WTC11 (cell line): Measurements from ENCODE around the gene RPL22L1. TPM values are rescaled to one million over a fixed set of nuclear protein-coding genes. Genes with fewer than 3 reads are reported as not detected.

Experiments used
- ATAC-seq: fragments of 200-7000 bp; cut with Tn5 transposase; 2 replicates; pipeline ENCODE4 v1.10.0; 2021; ENCODE audit warnings: mild to moderate bottlenecking, moderate library complexity
- CTCF ChIA-PET: fragments of 300-600 bp; sonication (Branson Sonifier 250); formaldehyde crosslinking; loops from one replicate; lab custom pipeline; 2021; ENCODE audit warnings: antibody characterized with exemption; lab: Charles Lee
- POLR2A ChIA-PET: fragments of 350-600 bp; sonication (Branson Sonifier 250); formaldehyde crosslinking; loops from one replicate; lab custom pipeline; 2021; ENCODE audit warnings: antibody characterized with exemption; lab: Charles Lee
- DNase-seq: peaks from one replicate; pipeline ENCODE4 v3.0.0; 2021; ENCODE audit warnings: low spot score
- H3K27ac Mint-ChIP-seq: 2 replicates; pipeline ENCODE4 v1.8.0; 2021; ENCODE audit warnings: mixed read lengths
- H3K27me3 Mint-ChIP-seq: 2 replicates; pipeline ENCODE4 v1.8.0; 2021; ENCODE audit warnings: low read depth, mild to moderate bottlenecking, moderate library complexity, mixed read lengths
- H3K36me3 Mint-ChIP-seq: 2 replicates; pipeline ENCODE4 v1.8.0; 2021; ENCODE audit warnings: mixed read lengths
- H3K4me1 Mint-ChIP-seq: 2 replicates; pipeline ENCODE4 v1.8.0; 2022; ENCODE audit warnings: mixed read lengths
- H3K4me3 Mint-ChIP-seq: 2 replicates; pipeline ENCODE4 v1.8.0; 2021; ENCODE audit warnings: mild to moderate bottlenecking, moderate library complexity, mixed read lengths
- H3K9me3 Mint-ChIP-seq: 2 replicates; pipeline ENCODE4 v1.8.0; 2021; ENCODE audit warnings: mixed read lengths
- ATF1 ChIP-seq: sonication (generic); formaldehyde crosslinking; IDR thresholded peaks from 2 replicates; pipeline ENCODE4 v1.8.1; 2023; ENCODE audit warnings: mild to moderate bottlenecking, moderate library complexity, missing genetic modification reagents
- CREM ChIP-seq: sonication (generic); formaldehyde crosslinking; IDR thresholded peaks from 2 replicates; pipeline ENCODE4 v1.8.1; 2022; ENCODE audit warnings: mild to moderate bottlenecking, missing genetic modification reagents, moderate library complexity
- ELF4 ChIP-seq: sonication (generic); formaldehyde crosslinking; IDR thresholded peaks from 2 replicates; pipeline ENCODE4 v1.8.1; 2022; ENCODE audit warnings: low read depth, mild to moderate bottlenecking, moderate library complexity, missing genetic modification reagents
- ERG ChIP-seq: fragments of 250-450 bp; sonication (Bioruptor Pico); IDR thresholded peaks from 2 replicates; pipeline ENCODE4 v1.8.0; 2021; ENCODE audit warnings: mild to moderate bottlenecking
- GABPB1 ChIP-seq: sonication (generic); formaldehyde crosslinking; IDR thresholded peaks from 2 replicates; pipeline ENCODE4 v1.8.1; 2023; ENCODE audit warnings: mild to moderate bottlenecking, missing genetic modification reagents
- GRHL2 ChIP-seq: fragments of 250-450 bp; sonication (Bioruptor Pico); IDR thresholded peaks from 2 replicates; pipeline ENCODE4 v1.8.0; 2022; ENCODE audit warnings: mild to moderate bottlenecking, moderate library complexity; ENCODE audit not compliant: insufficient replicate concordance, severe bottlenecking
- IRF2 ChIP-seq: sonication (generic); formaldehyde crosslinking; IDR thresholded peaks from 2 replicates; pipeline ENCODE4 v1.8.0; 2022; ENCODE audit warnings: low read depth, missing genetic modification reagents, borderline replicate concordance
- NFE2L1 ChIP-seq: sonication (generic); formaldehyde crosslinking; IDR thresholded peaks from 2 replicates; pipeline ENCODE4 v1.8.1; 2023; ENCODE audit warnings: missing genetic modification reagents
- OVOL2 ChIP-seq: fragments of 250-450 bp; sonication (Bioruptor Pico); IDR thresholded peaks from 2 replicates; pipeline ENCODE4 v1.9.0; 2021; ENCODE audit warnings: mild to moderate bottlenecking, borderline replicate concordance
- STAT6 ChIP-seq: sonication (generic); formaldehyde crosslinking; conservative IDR thresholded peaks from 2 replicates; pipeline ENCODE4 v1.8.1; 2023; ENCODE audit warnings: mild to moderate bottlenecking, low read depth, missing genetic modification reagents, moderate library complexity
- ZNF138 ChIP-seq: sonication (generic); formaldehyde crosslinking; conservative IDR thresholded peaks from 2 replicates; pipeline ENCODE4 v1.8.1; 2022; ENCODE audit warnings: mild to moderate bottlenecking, moderate library complexity, missing genetic modification reagents
- ZNF219 ChIP-seq: sonication (generic); formaldehyde crosslinking; IDR thresholded peaks from 2 replicates; pipeline ENCODE4 v1.8.0; 2023; ENCODE audit warnings: missing genetic modification reagents, mild to moderate bottlenecking, borderline replicate concordance
- ZNF423 ChIP-seq: fragments of 250-450 bp; sonication (Bioruptor Pico); IDR thresholded peaks from 2 replicates; pipeline ENCODE4 v2.1.2; 2022; ENCODE audit warnings: mild to moderate bottlenecking, moderate library complexity
- ZSCAN18 ChIP-seq: fragments of 250-450 bp; sonication (Bioruptor Pico); IDR thresholded peaks from 2 replicates; pipeline ENCODE4 v2.1.2; 2022; ENCODE audit warnings: mild to moderate bottlenecking, moderate library complexity
- total RNA-seq: library from RNA; stranded (reverse); gene quantifications from 3 replicates; pipeline ENCODE4 v1.2.3, GENCODE V29; 2021
- TF ChIP-seq, protein P1 (sequence below): sonication (generic); formaldehyde crosslinking; IDR thresholded peaks from 2 replicates; pipeline ENCODE4 v1.8.0; 2023; ENCODE audit warnings: missing genetic modification reagents, mild to moderate bottlenecking, borderline replicate concordance
- TF ChIP-seq, protein P2 (sequence below): sonication (generic); formaldehyde crosslinking; IDR thresholded peaks from 2 replicates; pipeline ENCODE4 v1.8.1; 2022; ENCODE audit warnings: low read depth, mild to moderate bottlenecking, moderate library complexity, missing genetic modification reagents, borderline replicate concordance
- TF ChIP-seq, protein P3 (sequence below): sonication (generic); formaldehyde crosslinking; IDR thresholded peaks from 2 replicates; pipeline ENCODE4 v1.8.1; 2022; ENCODE audit warnings: missing genetic modification reagents, borderline replicate concordance

Gene RPL22L1
- total RNA-seq, 1 experiment from 2014 or later = 169 TPM

GRCh38 chr3:170840291-170840859 is 29.6 kb downstream of the RPL22L1 start (continued):
- TF ChIP-seq, protein P1, sequence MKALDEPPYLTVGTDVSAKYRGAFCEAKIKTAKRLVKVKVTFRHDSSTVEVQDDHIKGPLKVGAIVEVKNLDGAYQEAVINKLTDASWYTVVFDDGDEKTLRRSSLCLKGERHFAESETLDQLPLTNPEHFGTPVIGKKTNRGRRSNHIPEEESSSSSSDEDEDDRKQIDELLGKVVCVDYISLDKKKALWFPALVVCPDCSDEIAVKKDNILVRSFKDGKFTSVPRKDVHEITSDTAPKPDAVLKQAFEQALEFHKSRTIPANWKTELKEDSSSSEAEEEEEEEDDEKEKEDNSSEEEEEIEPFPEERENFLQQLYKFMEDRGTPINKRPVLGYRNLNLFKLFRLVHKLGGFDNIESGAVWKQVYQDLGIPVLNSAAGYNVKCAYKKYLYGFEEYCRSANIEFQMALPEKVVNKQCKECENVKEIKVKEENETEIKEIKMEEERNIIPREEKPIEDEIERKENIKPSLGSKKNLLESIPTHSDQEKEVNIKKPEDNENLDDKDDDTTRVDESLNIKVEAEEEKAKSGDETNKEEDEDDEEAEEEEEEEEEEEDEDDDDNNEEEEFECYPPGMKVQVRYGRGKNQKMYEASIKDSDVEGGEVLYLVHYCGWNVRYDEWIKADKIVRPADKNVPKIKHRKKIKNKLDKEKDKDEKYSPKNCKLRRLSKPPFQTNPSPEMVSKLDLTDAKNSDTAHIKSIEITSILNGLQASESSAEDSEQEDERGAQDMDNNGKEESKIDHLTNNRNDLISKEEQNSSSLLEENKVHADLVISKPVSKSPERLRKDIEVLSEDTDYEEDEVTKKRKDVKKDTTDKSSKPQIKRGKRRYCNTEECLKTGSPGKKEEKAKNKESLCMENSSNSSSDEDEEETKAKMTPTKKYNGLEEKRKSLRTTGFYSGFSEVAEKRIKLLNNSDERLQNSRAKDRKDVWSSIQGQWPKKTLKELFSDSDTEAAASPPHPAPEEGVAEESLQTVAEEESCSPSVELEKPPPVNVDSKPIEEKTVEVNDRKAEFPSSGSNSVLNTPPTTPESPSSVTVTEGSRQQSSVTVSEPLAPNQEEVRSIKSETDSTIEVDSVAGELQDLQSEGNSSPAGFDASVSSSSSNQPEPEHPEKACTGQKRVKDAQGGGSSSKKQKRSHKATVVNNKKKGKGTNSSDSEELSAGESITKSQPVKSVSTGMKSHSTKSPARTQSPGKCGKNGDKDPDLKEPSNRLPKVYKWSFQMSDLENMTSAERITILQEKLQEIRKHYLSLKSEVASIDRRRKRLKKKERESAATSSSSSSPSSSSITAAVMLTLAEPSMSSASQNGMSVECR (CRISPR knock-in tag) = no peak
- TF ChIP-seq IRF2 (CRISPR knock-in tag) (no peak), OVOL2 (CRISPR knock-in tag) (no peak), ATF1 (no peak), CREM (CRISPR knock-in tag) (no peak), NFE2L1 (CRISPR knock-in tag) (no peak)

DNA sequence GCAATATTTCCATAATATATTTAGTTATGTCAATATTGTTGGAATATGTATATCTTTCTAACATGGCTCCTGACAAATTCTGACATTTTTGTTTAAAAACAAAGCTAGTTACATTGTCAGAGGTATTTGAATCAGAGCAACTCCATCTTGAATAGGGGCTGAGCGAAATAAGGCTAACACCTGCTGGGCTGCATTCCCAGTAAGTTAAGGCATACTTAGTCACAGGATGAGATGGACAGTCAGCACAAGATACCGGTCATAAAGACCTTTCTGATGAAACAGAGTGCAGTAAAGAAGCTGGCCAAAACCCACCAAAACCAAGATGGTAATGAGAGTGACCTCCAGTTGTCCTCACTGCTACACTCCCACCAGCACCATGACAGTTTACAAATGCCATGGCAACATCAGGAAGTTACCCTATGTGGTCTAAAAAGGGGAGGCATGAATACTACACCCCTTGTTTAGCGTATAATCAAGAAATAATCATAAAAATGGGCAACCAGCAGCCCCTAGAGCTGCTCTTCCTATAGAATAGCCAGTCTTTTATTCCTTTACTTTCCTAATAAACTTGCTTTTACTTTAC is 30.4 kb downstream of the RPL22L1 start:
- H3K27me3 Mint-ChIP-seq = no peaks in the 10 kb centered on the region; the same call in none of the 2 replicates
- TF ChIP-seq ZSCAN18 (CRISPR knock-in tag) (no peak), ZNF423 (CRISPR knock-in tag) (no peak), STAT6 (CRISPR knock-in tag) (no peak)
- TF ChIP-seq, protein P2, sequence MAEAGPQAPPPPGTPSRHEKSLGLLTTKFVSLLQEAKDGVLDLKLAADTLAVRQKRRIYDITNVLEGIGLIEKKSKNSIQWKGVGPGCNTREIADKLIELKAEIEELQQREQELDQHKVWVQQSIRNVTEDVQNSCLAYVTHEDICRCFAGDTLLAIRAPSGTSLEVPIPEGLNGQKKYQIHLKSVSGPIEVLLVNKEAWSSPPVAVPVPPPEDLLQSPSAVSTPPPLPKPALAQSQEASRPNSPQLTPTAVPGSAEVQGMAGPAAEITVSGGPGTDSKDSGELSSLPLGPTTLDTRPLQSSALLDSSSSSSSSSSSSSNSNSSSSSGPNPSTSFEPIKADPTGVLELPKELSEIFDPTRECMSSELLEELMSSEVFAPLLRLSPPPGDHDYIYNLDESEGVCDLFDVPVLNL (CRISPR knock-in tag) = no peak
- no peak overlapping the region for H3K4me3 Mint-ChIP-seq
- no peak for ATAC-seq
- no peak for DNase-seq
- H3K36me3 Mint-ChIP-seq = peaks cover 6% of the 10 kb centered on the region
- ChIA-PET POLR2A (no interaction called here), CTCF (interaction anchor here (1.0 to 1.4 kb wide), 2 partner anchors 9 to 27 kb away, joined by 3 to 4 read pairs; no protein-coding TSS in a partner anchor)
- H3K27ac Mint-ChIP-seq = no peak overlapping the region
- H3K4me1 Mint-ChIP-seq = peaks cover 50% of the 10 kb centered on the region
- peaks cover 15% of the 10 kb centered on the region for H3K9me3 Mint-ChIP-seq

- DNase-seq = no peak
- H3K9me3 Mint-ChIP-seq = 0 out of 2 replicates have a peak, but pooled peaks cover 5% of the 10 kb centered on the region
- no peaks in the 10 kb centered on the region for H3K36me3 Mint-ChIP-seq
- H3K4me3 Mint-ChIP-seq = no peak overlapping the region
- H3K4me1 Mint-ChIP-seq = peaks cover 72% of the 10 kb centered on the region
- TF ChIP-seq, protein P3, sequence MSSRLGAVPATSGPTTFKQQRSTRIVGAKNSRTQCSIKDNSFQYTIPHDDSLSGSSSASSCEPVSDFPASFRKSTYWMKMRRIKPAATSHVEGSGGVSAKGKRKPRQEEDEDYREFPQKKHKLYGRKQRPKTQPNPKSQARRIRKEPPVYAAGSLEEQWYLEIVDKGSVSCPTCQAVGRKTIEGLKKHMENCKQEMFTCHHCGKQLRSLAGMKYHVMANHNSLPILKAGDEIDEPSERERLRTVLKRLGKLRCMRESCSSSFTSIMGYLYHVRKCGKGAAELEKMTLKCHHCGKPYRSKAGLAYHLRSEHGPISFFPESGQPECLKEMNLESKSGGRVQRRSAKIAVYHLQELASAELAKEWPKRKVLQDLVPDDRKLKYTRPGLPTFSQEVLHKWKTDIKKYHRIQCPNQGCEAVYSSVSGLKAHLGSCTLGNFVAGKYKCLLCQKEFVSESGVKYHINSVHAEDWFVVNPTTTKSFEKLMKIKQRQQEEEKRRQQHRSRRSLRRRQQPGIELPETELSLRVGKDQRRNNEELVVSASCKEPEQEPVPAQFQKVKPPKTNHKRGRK (CRISPR knock-in tag) = no peak
- TF ChIP-seq GRHL2 (CRISPR knock-in tag) (no peak), ERG (CRISPR knock-in tag) (no peak), ZNF138 (CRISPR knock-in tag) (no peak), GABPB1 (no peak), ELF4 (CRISPR knock-in tag) (no peak), ZNF219 (CRISPR knock-in tag) (no peak)
- H3K27me3 Mint-ChIP-seq = peaks cover 5% of the 10 kb centered on the region
- ChIA-PET CTCF (interaction anchor here (0.9 to 1.6 kb wide), 3 partner anchors 12 to 423 kb away, joined by 4 to 7 read pairs (median 6); no protein-coding TSS in a partner anchor), POLR2A (no interaction called here)
- no peak overlapping the region for H3K27ac Mint-ChIP-seq
- no peak for ATAC-seq
These were observed 33.5 kb downstream of the RPL22L1 start for GRCh38 chr3:170836491-170836890.
